Thoracic aorta (tissue), 2 donors: ENCODE data around the gene TNFAIP1. TPM values are rescaled to one million over a fixed set of nuclear protein-coding genes. Genes with fewer than 3 reads are reported as not detected.
"Not testable (repeated sequence)": the region's sequence is repeated elsewhere in the genome, so short reads cannot be mapped to it uniquely, and the experiment has no call there.

ENCODE experiments used
- ATAC-seq: fragments of 150-250 bp; one replicate; pipeline ENCODE4 v1.8.0; 2017; ENCODE audit warnings: low read depth; ENCODE audit not compliant: insufficient number of reproducible peaks, low FRiP score
- DNase-seq: peaks from one replicate; pipeline ENCODE4 v3.0.0-alpha.2; 2020; ENCODE audit warnings: low spot score
- H3K27ac ChIP-seq, 2 donors: fragments of 200-600 bp; sonication (generic); 1 replicate in 1 of 2; 2 replicates in 1 of 2; pipeline ENCODE4 v1.5.1; 2016; ENCODE audit warnings: mild to moderate bottlenecking in 2 of 2, moderate library complexity in 2 of 2
- H3K27me3 ChIP-seq: fragments of 200-600 bp; sonication (generic); replicated peaks from 2 replicates; pipeline ENCODE4 v1.6.0; 2016; ENCODE audit warnings: mild to moderate bottlenecking; ENCODE audit not compliant: insufficient read depth
- H3K36me3 ChIP-seq: fragments of 200-600 bp; sonication (generic); one replicate; pipeline ENCODE4 v1.5.1; 2016
- H3K4me1 ChIP-seq, 2 donors: fragments of 200-600 bp; sonication (generic); 1 replicate in 1 of 2; 2 replicates in 1 of 2; pipeline versions ENCODE4 v1.5.1 to v1.6.0; 2016; ENCODE audit warnings: low read depth in 2 of 2, mild to moderate bottlenecking in 1 of 2; ENCODE audit not compliant: control insufficient read depth in 1 of 2
- H3K4me3 ChIP-seq: fragments of 200-600 bp; sonication (generic); 2 replicates; pipeline ENCODE4 v1.5.1; 2016; ENCODE audit warnings: mild to moderate bottlenecking
- H3K9me3 ChIP-seq: fragments of 200-600 bp; sonication (generic); 2 replicates; pipeline ENCODE4 v1.5.1; 2016
- total RNA-seq, 2 donors: library from RNA; depleted of rRNA; stranded (reverse); fragments of >200 nt; gene quantifications; one replicate each; pipeline versions ENCODE4 v1.1.0 to v1.2.3, GENCODE V29; 2016
- TF ChIP-seq, protein P1 (sequence below): fragments of 200-600 bp; sonication (generic); IDR thresholded peaks from one replicate; pipeline ENCODE4 v1.5.1; 2019; ENCODE audit warnings: antibody characterized with exemption

Gene TNFAIP1, protein sequence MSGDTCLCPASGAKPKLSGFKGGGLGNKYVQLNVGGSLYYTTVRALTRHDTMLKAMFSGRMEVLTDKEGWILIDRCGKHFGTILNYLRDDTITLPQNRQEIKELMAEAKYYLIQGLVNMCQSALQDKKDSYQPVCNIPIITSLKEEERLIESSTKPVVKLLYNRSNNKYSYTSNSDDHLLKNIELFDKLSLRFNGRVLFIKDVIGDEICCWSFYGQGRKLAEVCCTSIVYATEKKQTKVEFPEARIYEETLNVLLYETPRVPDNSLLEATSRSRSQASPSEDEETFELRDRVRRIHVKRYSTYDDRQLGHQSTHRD
- 10 to 100 TPM; 43.3 to 66.1 TPM for total RNA-seq

DNA sequence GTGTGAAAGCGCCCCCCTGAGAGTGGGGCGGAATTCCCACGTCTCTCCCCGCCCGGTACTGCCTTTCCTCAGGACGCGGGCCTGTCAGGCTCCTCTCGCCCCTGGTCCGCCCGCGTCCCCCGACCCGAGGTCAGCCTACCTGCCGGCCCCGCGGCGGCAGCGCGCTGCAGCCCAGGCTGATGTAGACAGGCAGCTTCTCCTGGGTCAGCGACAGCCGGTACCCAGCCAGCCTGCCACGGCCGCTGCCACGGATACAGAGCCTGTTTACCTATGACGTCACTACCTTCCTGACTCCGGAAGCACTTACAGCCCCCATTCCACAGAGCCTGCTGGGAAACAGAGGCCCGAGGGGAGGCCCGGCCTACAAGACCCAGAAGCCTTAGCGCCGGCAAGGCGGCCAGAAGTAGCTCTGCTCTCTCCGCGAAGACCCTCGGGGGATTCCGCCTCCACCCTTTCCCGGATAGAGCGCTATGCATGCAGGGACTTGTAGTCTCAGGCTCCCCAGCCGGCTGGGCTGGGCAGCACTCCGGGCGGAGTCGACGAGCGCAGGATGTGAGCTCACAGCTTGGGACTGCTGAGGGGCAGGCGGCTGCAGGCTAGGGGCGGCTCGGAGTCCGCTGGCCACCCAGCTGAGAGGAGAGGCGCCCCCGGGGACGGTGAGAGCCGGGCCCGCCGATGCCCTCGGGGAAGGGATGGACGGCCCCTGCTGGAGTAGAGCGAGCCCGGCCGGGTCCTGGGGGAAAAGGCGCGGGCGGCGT, at the start of gene TNFAIP1, which contains the start of gene IFT20:
Gene TNFAIP1, plus strand, starts transcription at position 561 of the 758 bp plus-strand sequence. CDS start 3,761 bp downstream, outside the sequence.
Gene IFT20, minus strand, starts transcription at position 272 of the 758 bp plus-strand sequence. CDS start 3,487 bp downstream, outside the sequence.
- Histone ChIP-seq H3K27ac (peak within 1 kb of the TSS; percentile 93 to 94), H3K27me3 (no peaks in the 10 kb centered on the region), H3K4me1 (peaks cover 26 to 45% of the 10 kb centered on the region in 2 donors), H3K9me3 (no peaks in the 10 kb centered on the region), H3K36me3 (peaks cover 4% of the 10 kb centered on the region), H3K4me3 (peak within 1 kb of the TSS; percentile 86)
- DNase-seq (peak; percentile 94), ATAC-seq (peak; percentile 96)
- TF ChIP-seq, protein P1, sequence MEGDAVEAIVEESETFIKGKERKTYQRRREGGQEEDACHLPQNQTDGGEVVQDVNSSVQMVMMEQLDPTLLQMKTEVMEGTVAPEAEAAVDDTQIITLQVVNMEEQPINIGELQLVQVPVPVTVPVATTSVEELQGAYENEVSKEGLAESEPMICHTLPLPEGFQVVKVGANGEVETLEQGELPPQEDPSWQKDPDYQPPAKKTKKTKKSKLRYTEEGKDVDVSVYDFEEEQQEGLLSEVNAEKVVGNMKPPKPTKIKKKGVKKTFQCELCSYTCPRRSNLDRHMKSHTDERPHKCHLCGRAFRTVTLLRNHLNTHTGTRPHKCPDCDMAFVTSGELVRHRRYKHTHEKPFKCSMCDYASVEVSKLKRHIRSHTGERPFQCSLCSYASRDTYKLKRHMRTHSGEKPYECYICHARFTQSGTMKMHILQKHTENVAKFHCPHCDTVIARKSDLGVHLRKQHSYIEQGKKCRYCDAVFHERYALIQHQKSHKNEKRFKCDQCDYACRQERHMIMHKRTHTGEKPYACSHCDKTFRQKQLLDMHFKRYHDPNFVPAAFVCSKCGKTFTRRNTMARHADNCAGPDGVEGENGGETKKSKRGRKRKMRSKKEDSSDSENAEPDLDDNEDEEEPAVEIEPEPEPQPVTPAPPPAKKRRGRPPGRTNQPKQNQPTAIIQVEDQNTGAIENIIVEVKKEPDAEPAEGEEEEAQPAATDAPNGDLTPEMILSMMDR, result no peak

DNA sequence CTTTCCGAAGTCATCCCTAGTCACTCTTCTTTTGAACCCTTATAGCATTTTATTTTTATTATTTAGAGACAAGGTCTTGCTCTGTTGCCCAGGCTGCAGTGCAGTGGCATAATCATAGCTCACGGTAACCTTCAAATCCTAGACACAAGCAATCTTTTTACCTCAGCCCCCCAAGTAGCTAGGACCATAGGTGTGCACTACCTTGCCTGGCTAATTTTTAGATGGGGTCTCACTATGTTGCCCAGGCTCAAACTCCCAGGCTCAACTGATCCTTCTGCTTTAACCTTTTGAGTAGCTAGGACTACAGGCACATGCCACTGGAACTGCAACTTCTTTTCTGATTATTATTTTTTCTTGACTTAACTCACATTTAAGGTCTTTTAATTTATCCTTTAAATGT, 49.6 kb upstream of the TNFAIP1 start:
- no peak for ATAC-seq
- no peak overlapping the region for H3K4me3 ChIP-seq
- no peaks in the 10 kb centered on the region for H3K4me1 ChIP-seq
- no peaks in the 10 kb centered on the region for H3K9me3 ChIP-seq
- H3K27ac ChIP-seq, result no peak overlapping the region
- no peaks in the 10 kb centered on the region for H3K27me3 ChIP-seq
- TF ChIP-seq, protein P1, result no peak
- no peaks in the 10 kb centered on the region for H3K36me3 ChIP-seq
- no peak for DNase-seq

DNA sequence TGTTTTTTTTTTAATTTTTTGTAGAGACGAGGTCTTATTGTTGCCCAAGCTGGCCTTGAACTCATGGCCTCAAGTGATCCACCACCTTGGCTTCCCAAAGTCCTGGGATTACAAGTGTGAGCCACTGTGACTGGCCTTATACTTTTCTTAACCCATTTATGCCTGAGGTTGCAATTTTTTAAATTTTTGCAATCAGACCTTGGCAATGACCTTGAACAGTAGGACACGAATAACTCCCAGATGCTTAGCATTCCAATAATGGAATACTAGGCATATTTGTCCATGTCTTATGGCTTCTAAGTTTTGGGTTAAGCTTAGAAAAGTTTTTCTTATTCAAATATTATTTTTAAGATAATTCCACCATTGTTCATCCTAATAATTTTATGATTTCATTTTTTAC, 44.9 kb upstream of the TNFAIP1 start:
- Histone ChIP-seq H3K4me1 (no peaks in the 10 kb centered on the region), H3K4me3 (no peak overlapping the region), H3K36me3 (no peaks in the 10 kb centered on the region), H3K27ac (no peak overlapping the region), H3K9me3 (no peaks in the 10 kb centered on the region), H3K27me3 (no peaks in the 10 kb centered on the region)
- TF ChIP-seq, protein P1, result no peak
- no peak for DNase-seq
- ATAC-seq, result no peak

- Histone ChIP-seq H3K27me3 (no peaks in the 10 kb centered on the region), H3K27ac (no peak overlapping the region), H3K4me1 (no peaks in the 10 kb centered on the region), H3K9me3 (no peaks in the 10 kb centered on the region), H3K4me3 (no peak overlapping the region), H3K36me3 (no peaks in the 10 kb centered on the region)
- no peak for ATAC-seq
- TF ChIP-seq, protein P1, result no peak
- DNase-seq, result no peak
Measured at GRCh38 chr17:28291780-28292330, 43.7 kb upstream of the TNFAIP1 start.

GRCh38 chr17:28292878-28293277, 42.7 kb upstream of the TNFAIP1 start:
- H3K27me3 ChIP-seq, ATAC-seq, H3K4me1 ChIP-seq, DNase-seq, H3K36me3 ChIP-seq, H3K4me3 ChIP-seq, H3K27ac ChIP-seq, H3K9me3 ChIP-seq: not testable (repeated sequence)
